ENCODE data around the gene PMS2.
"Not testable (repeated sequence)": the region's sequence is repeated elsewhere in the genome, so short reads cannot be mapped to it uniquely, and the experiment has no call there.

PMS2 gene

GRCh38 chr7:6015917-6016652 lies 7.2 kb upstream of the PMS2 start:
- DNase-seq = no peak

- DNase-seq = no peak
These were observed 3.7 kb upstream of the PMS2 start for GRCh38 chr7:6012355-6013104.

- no peak for DNase-seq
These were observed 2.7 kb upstream of the PMS2 start for GRCh38 chr7:6011541-6011940.

GRCh38 chr7:6010370-6010769 lies 1.5 kb upstream of the PMS2 start:
- DNase-seq = not testable (repeated sequence)

DNA sequence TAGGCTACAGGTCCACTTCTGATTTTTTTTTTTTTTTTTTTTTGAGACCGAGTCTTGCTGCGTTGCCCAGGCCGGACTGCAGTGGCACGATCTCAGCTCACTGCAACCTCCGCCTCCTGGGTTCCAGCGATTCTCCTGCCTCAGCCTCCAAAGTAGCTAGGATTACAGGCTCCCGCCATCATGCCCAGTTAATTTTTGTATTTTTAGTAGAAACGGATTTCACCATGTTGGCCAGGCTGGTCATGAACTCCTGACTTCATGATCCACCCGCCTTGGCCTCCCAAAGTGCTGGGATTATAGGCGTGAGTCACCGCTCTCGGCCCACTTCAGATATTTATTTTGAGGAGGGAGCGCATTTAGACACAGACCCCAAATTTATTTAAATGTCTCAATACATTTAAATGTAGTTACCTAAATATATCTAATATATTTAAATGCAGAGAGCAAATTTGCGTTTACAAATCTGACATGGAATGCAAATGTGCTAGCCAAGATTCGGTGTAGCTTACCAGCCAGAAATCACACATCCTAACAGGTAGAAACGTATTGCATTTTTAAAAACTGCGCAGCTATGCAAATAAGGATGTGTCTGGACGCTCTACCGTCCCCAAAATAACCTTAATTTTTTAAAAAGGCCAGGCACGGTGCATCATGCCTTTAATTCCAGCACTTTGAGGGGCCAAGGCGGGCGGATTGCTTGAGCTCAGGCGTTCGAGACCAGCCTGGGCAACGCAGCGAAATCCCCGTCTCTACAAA lies 836 bp downstream of the PMS2 start:
- not testable (repeated sequence) for DNase-seq

DNA sequence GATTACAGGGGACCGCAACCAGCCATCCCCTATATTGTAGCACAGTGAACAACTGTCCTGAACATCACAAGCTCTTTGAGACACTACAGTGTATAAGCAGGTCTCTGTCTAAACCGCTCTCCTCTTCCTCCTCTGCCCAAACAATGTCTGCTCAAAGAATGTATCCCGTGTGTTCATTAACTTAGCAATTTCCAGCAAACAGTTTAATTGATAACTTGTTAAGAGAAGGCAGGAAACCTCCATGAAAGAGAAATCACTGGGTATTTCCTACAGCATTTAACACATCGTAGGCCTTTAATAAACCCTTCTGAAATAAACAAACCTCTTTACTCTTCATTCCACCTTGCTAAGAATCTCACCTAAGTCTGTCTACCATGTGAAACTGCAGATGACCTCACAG lies 1.5 kb downstream of the PMS2 start:
- DNase-seq = no peak

DNA sequence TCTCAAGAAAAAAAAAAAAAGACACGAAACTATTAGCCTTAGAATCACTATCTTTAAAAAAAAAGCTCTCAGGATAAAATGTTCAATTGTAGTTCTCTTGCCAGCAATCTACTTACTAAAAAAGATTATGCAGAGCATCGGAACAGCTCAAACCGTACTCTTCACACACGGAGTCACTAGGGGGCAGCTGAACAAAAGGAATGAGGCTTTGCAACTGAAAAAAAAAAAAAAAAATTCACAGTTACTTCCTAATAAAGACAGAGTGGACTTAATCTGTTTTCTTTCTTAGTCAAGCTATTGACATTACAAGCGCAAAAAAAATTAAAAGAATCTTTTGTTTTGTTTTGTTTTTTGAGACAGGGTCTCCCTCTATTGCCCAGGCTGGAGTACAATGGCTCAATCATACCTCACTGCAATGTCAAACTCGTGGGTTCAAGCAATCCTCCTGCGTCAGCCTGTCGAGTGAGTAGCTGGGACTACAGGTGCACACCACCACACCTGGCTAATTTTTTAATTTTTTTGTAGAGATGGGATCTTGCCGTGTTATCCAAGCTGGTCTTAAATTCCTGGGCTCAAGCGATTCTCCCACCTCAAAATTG lies 11.5 kb downstream of the PMS2 start:
- no peak for DNase-seq

DNA sequence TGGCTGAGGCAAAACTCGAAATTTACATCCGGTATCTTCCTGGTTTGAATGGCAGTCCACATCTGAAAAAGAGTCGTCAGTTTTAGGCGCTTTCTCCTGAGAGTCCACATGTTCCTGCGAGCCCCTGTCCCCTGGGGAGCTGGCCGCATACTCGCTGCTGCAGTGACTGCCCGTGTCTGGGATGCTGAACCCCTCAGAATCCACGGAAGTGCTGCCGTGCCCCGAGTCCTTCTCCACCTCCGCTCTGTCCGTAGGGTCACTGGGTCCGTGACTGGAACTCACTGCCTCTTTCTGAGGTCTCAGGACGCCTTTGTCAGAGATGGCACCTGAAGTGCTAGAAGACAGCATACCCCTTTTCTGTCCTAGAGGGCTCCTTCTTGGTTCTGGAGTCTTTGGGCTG lies 21.8 kb downstream of the PMS2 start:
- DNase-seq = not testable (repeated sequence)

GRCh38 chr7:5979680-5980314 lies 29.1 kb downstream of the PMS2 start:
- not testable (repeated sequence) for DNase-seq

- not testable (repeated sequence) for DNase-seq
These were observed 35.3 kb downstream of the PMS2 start for GRCh38 chr7:5973580-5973979.

- DNase-seq = not testable (repeated sequence)
These were observed 38.4 kb downstream of the PMS2 start, which contains the start of gene RSPH10B for GRCh38 chr7:5970347-5970911. Gene RSPH10B, minus strand, starts transcription at chr7:5970689. Its CDS starts 3,573 bp downstream, at chr7:5967116.

GRCh38 chr7:5963810-5964209 lies 45.0 kb downstream of the PMS2 start:
- DNase-seq = not testable (repeated sequence)

- DNase-seq = not testable (repeated sequence)
These were observed 45.6 kb downstream of the PMS2 start for GRCh38 chr7:5963205-5963604.

DNA sequence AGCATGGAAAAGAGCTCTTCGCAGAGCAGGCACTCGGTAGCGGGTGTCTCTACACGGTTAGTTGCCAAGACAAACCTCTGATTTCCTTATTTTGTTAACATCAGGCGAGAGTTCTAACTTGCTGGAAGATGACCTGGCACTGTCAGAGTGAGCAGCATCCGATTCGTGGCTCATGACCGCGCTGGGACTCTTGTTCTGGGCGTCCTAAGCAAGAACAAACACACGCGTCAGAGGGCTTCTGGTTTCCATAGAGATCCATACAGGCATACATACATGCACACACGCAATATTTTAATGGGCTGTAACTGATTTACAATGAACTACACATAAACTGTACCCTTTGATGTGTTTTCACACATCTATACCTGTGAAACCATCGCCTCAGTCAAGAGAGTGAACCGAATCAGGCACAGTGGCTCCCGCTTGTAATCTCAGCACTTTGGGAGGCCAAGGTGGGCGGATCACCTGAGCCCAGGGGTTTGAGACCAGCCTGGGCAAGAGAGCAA lies 73.9 kb downstream of the PMS2 start:
- not testable (repeated sequence) for DNase-seq

GRCh38 chr7:5931905-5932644 lies 76.8 kb downstream of the PMS2 start:
- DNase-seq = not testable (repeated sequence)

- not testable (repeated sequence) for DNase-seq
These were observed 77.6 kb downstream of the PMS2 start for GRCh38 chr7:5931250-5931649.

DNA sequence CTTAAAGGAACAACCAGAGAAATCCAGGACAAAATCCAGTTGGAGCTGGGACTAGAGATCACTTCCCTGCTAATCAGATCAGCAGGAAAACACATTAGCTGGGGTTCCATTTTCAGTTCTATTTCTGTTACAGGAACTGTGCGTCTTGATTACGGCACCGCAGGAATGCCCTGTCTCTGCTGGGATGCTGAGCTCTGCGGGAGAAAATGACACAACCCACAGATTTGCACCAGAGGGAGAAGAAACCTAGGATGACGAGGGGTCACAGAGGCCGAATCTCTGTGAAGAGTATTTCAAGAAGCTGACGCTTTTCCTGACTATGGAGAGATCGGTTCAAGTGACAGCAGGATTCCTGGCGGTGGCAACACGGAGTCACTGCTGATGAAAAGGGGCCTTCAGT lies 78.6 kb downstream of the PMS2 start:
- not testable (repeated sequence) for DNase-seq

- not testable (repeated sequence) for DNase-seq
These were observed 82.5 kb downstream of the PMS2 start for GRCh38 chr7:5926263-5926870.

DNA sequence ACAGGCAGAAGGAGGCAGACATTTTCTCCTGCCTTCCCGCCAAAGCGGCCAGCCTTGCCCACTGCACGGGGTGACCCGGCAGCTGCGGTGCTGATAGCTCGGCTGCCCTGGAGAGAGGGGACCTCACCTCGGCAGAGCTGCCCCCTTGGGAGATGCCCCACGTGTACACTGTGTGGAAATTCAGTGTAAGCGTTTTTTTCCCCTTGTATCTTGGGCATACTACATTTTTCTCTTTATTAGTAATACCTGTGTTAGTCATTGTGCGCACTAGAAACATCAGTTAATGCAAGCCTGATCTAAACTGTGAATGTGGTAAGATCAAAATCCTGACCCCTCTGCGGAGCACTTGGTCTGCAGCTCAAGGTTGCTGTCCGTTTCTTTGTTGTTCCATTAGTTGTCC lies 84.2 kb downstream of the PMS2 start:
- DNase-seq = not testable (repeated sequence)

GRCh38 chr7:5924180-5924579 lies 84.7 kb downstream of the PMS2 start:
- DNase-seq = not testable (repeated sequence)
